MM.1S (cell line): ENCODE measurements around the gene ZSCAN12.
"Not testable (repeated sequence)": the region's sequence is repeated elsewhere in the genome, so short reads cannot be mapped to it uniquely, and the experiment has no call there.

Source experiments
- DNase-seq: peaks from one replicate; pipeline ENCODE4 v3.0.0-alpha.2; 2015
- H2AFZ ChIP-seq: fragments of 300-600 bp; sonication (generic); 2 replicates; pipeline ENCODE4 v1.6.0; 2016; ENCODE audit warnings: antibody characterized with exemption, low read length
- H3F3A ChIP-seq: fragments of 300-600 bp; sonication (generic); 2 replicates; pipeline ENCODE4 v1.6.1; 2016; ENCODE audit warnings: mild to moderate bottlenecking, antibody characterized with exemption, low read length, moderate library complexity, mixed read lengths; ENCODE audit not compliant: insufficient read depth
- H3K27ac ChIP-seq: fragments of 300-600 bp; sonication (generic); 2 replicates; pipeline ENCODE4 v1.5.1; 2016; ENCODE audit warnings: mild to moderate bottlenecking, low read length
- H3K27me3 ChIP-seq: fragments of 300-600 bp; sonication (generic); replicated peaks from 2 replicates; pipeline ENCODE4 v1.6.0; 2016; ENCODE audit warnings: low read length; ENCODE audit not compliant: insufficient read depth
- H3K36me3 ChIP-seq: fragments of 300-600 bp; sonication (generic); replicated peaks from 2 replicates; pipeline ENCODE4 v1.6.1; 2016; ENCODE audit warnings: mild to moderate bottlenecking, low read length, mixed read lengths; ENCODE audit not compliant: insufficient read depth
- H3K4me1 ChIP-seq: fragments of 300-600 bp; sonication (generic); 2 replicates; pipeline ENCODE4 v1.6.1; 2016; ENCODE audit warnings: low read length, mixed read lengths
- H3K4me2 ChIP-seq: fragments of 300-600 bp; sonication (generic); 2 replicates; pipeline ENCODE4 v1.6.0; 2016; ENCODE audit warnings: low read depth, low read length
- H3K4me3 ChIP-seq: fragments of 300-600 bp; sonication (generic); 2 replicates; pipeline ENCODE4 v1.5.1; 2016; ENCODE audit warnings: low read length, mixed read lengths
- H3K79me2 ChIP-seq: fragments of 300-600 bp; sonication (generic); 2 replicates; pipeline ENCODE4 v1.6.1; 2016; ENCODE audit warnings: mixed run types, low read length, mixed read lengths
- H3K9ac ChIP-seq: fragments of 300-600 bp; sonication (generic); 2 replicates; pipeline ENCODE4 v1.6.1; 2016; ENCODE audit warnings: low read length, mixed read lengths
- H3K9me2 ChIP-seq: fragments of 300-600 bp; sonication (generic); replicated peaks from 2 replicates; pipeline ENCODE4 v1.6.1; 2016; ENCODE audit warnings: mild to moderate bottlenecking, low read length, mixed read lengths; ENCODE audit not compliant: insufficient read depth
- H3K9me3 ChIP-seq: fragments of 300-600 bp; sonication (generic); replicated peaks from 2 replicates; pipeline ENCODE4 v1.6.1; 2016; ENCODE audit warnings: mild to moderate bottlenecking, low read length, mixed read lengths; ENCODE audit not compliant: insufficient read depth
- H4K20me1 ChIP-seq: fragments of 300-600 bp; sonication (generic); 2 replicates; pipeline ENCODE4 v1.6.1; 2016; ENCODE audit warnings: mild to moderate bottlenecking, low read length, moderate library complexity, mixed read lengths; ENCODE audit not compliant: insufficient read depth
- CTCF ChIP-seq: fragments of 300-600 bp; sonication (generic); IDR thresholded peaks from 2 replicates; pipeline ENCODE4 v1.5.1; 2016; ENCODE audit warnings: antibody characterized with exemption, low read length, mixed read lengths
- EZH2 ChIP-seq: fragments of 300-600 bp; sonication (generic); optimal IDR thresholded peaks from 2 replicates; pipeline ENCODE3; 2017; ENCODE audit warnings: low read depth, mild to moderate bottlenecking, antibody characterized with exemption, low read length, mixed read lengths
- EZH2phosphoT487 ChIP-seq: fragments of 300-600 bp; sonication (generic); IDR thresholded peaks from 2 replicates; pipeline ENCODE4 v1.6.1; 2018; ENCODE audit warnings: antibody characterized with exemption, low read length

Gene ZSCAN12

GRCh38 chr6:28370440-28370839 lies 29.1 kb downstream of the ZSCAN12 start:
- Histone ChIP-seq H2AFZ (no peak overlapping the region), H3K9me2 (no peaks in the 10 kb centered on the region), H3K9me3 (no peaks in the 10 kb centered on the region), H3K9ac (no peak overlapping the region), H3K36me3 (no peaks in the 10 kb centered on the region), H3F3A (no peaks in the 10 kb centered on the region), H3K79me2 (no peaks in the 10 kb centered on the region), H3K27ac (no peak overlapping the region), H4K20me1 (no peaks in the 10 kb centered on the region), H3K27me3 (no peaks in the 10 kb centered on the region), H3K4me3 (no peak overlapping the region), H3K4me1 (0 out of 2 replicates have a peak, but pooled peaks cover 2% of the 10 kb centered on the region), H3K4me2 (no peak overlapping the region)
- no peak for TF ChIP-seq EZH2phosphoT487
- no peak for TF ChIP-seq CTCF
- no peak for TF ChIP-seq EZH2
- no peak for DNase-seq

- no peak for DNase-seq
- no peak for TF ChIP-seq EZH2phosphoT487
- TF ChIP-seq CTCF: no peak
- no peak for TF ChIP-seq EZH2
- Histone ChIP-seq H3K9me2 (no peaks in the 10 kb centered on the region), H3K79me2 (no peaks in the 10 kb centered on the region), H3K36me3 (no peaks in the 10 kb centered on the region), H3K27ac (no peak overlapping the region), H3K27me3 (no peaks in the 10 kb centered on the region), H3K4me1 (no peaks in the 10 kb centered on the region), H3F3A (no peaks in the 10 kb centered on the region), H3K9ac (no peak overlapping the region), H3K4me3 (no peak overlapping the region), H3K9me3 (no peaks in the 10 kb centered on the region), H2AFZ (no peak overlapping the region), H4K20me1 (no peaks in the 10 kb centered on the region), H3K4me2 (no peak overlapping the region)
Measured at GRCh38 chr6:28369463-28369862, 30.1 kb downstream of the ZSCAN12 start.

- Histone ChIP-seq H3K4me2 (no peak overlapping the region), H3K9me3 (no peaks in the 10 kb centered on the region), H3K4me3 (no peak overlapping the region), H3K4me1 (no peaks in the 10 kb centered on the region), H3K79me2 (no peaks in the 10 kb centered on the region), H3K27me3 (no peaks in the 10 kb centered on the region), H3K9ac (no peak overlapping the region), H3K9me2 (no peaks in the 10 kb centered on the region), H3K36me3 (no peaks in the 10 kb centered on the region), H2AFZ (no peak overlapping the region), H3K27ac (no peak overlapping the region), H4K20me1 (no peaks in the 10 kb centered on the region), H3F3A (no peaks in the 10 kb centered on the region)
- DNase-seq: no peak
- TF ChIP-seq EZH2phosphoT487 (no peak), CTCF (no peak), EZH2 (no peak)
Measured at GRCh38 chr6:28368522-28368921, 31.0 kb downstream of the ZSCAN12 start.

- not testable (repeated sequence) for H3K4me1 ChIP-seq, DNase-seq, H3K79me2 ChIP-seq, H3K36me3 ChIP-seq, H3K4me3 ChIP-seq, H3K9ac ChIP-seq, H3K27me3 ChIP-seq, H2AFZ ChIP-seq, H3K27ac ChIP-seq, H3F3A ChIP-seq, H3K9me2 ChIP-seq, H3K9me3 ChIP-seq, H4K20me1 ChIP-seq, H3K4me2 ChIP-seq
Measured at GRCh38 chr6:28365590-28365989, 34.0 kb downstream of the ZSCAN12 start.
